Sciatic nerve (tissue), 2 donors: Measurements from ENCODE around the gene PGAM1. TPM values are rescaled to one million over a fixed set of nuclear protein-coding genes. Genes with fewer than 3 reads are reported as not detected.

Experiments
- ATAC-seq: fragments of 200-7000 bp; cut with Tn5 transposase; one replicate; pipeline ENCODE4 v1.9.1; 2020; ENCODE audit warnings: mild to moderate bottlenecking, moderate library complexity
- DNase-seq: peaks from one replicate; pipeline ENCODE4 v3.0.0-alpha.2; 2020; ENCODE audit warnings: low spot score
- intact Hi-C: fragments of 100-400 bp; cut with DNase I; formaldehyde crosslinking; loops from one replicate; pipeline ENCODE4 v1.14.2; 2022
- total RNA-seq: library from RNA; stranded (reverse); fragmentation: NEBNext Ultra II Directional; extraction: Animal tissue kit (Norgen Biotek cat#: 25700); gene quantifications from one replicate; pipeline ENCODE4 v1.2.1, GENCODE V29; 2021
- donor health status: DM: no; HTN: no; CAD: no.
- donor health status: DM: no; HTN: no; CAD: no.

PGAM1 gene
- total RNA-seq, 1 donor from 2014 or later, result 117 TPM

- DNase-seq, result no peak
- intact Hi-C loops, result no loop called here
- no peak for ATAC-seq
Observed at GRCh38 chr10:97482381-97482780, 56.4 kb downstream of the PGAM1 start.

Other genes with a start within 250 kb of the PGAM1 start
- 3.1 TPM for gene SLIT1, start 240.2 kb upstream of the PGAM1 start, total RNA-seq
- 138 TPM for gene ARHGAP19, start 133.6 kb upstream of the PGAM1 start, total RNA-seq
- 4.1 TPM for gene FRAT1, start 106.9 kb upstream of the PGAM1 start, total RNA-seq
- gene FRAT2, start 91.5 kb upstream of the PGAM1 start, total RNA-seq, result 8.0 TPM
- 19.6 TPM for gene RRP12, start 24.9 kb upstream of the PGAM1 start, total RNA-seq
- gene EXOSC1, start 19.8 kb downstream of the PGAM1 start, total RNA-seq, result 37.0 TPM
- 32.1 TPM for gene ZDHHC16, start 20.0 kb downstream of the PGAM1 start, total RNA-seq
- 65.9 TPM for gene MMS19, start 72.2 kb downstream of the PGAM1 start, total RNA-seq
- 8.1 TPM for gene UBTD1, start 72.7 kb downstream of the PGAM1 start, total RNA-seq
- gene ANKRD2, start 146.6 kb downstream of the PGAM1 start, total RNA-seq, result not detected
- gene HOGA1, start 158.2 kb downstream of the PGAM1 start, total RNA-seq, result 4.1 TPM
- gene C10orf62, start 163.5 kb downstream of the PGAM1 start, total RNA-seq, result not detected
- gene MORN4, start 207.3 kb downstream of the PGAM1 start, total RNA-seq, result 9.9 TPM
- gene PI4K2A, start 214.5 kb downstream of the PGAM1 start, total RNA-seq, result 16.1 TPM